Adipocyte (in vitro differentiated cells): ENCODE results near the gene ZFP36L2.
A peak's percentile ranks its signal among the peaks of the same experiment; 100 is the strongest.

Source experiments
- DNase-seq: peaks from one replicate; pipeline ENCODE4 v3.0.0-alpha.2; 2015; ENCODE audit warnings: low read depth
- H3K27me3 ChIP-seq: replicated peaks from 2 replicates; pipeline ENCODE4 v1.7.0; 2013; ENCODE audit warnings: mild to moderate bottlenecking, low read length, moderate library complexity; ENCODE audit not compliant: control insufficient read depth, insufficient read depth
- H3K36me3 ChIP-seq: 2 replicates; pipeline ENCODE4 v1.7.0; 2013; ENCODE audit warnings: low read length, mild to moderate bottlenecking, moderate library complexity; ENCODE audit not compliant: control insufficient read depth, insufficient read depth, severe bottlenecking
- H3K4me1 ChIP-seq: 2 replicates; pipeline ENCODE4 v1.7.0; 2013; ENCODE audit warnings: mild to moderate bottlenecking, low read length, moderate library complexity; ENCODE audit not compliant: control insufficient read depth, insufficient read depth
- H3K4me3 ChIP-seq: 2 replicates; pipeline ENCODE4 v1.7.0; 2013; ENCODE audit warnings: mild to moderate bottlenecking, low read length, moderate library complexity
- H3K9ac ChIP-seq: 2 replicates; pipeline ENCODE4 v1.7.0; 2013; ENCODE audit warnings: mild to moderate bottlenecking, low read length, moderate library complexity
- H3K9me3 ChIP-seq: 2 replicates; pipeline ENCODE4 v1.7.0; 2013; ENCODE audit warnings: mild to moderate bottlenecking, low read length, moderate library complexity; ENCODE audit not compliant: control insufficient read depth

Gene ZFP36L2

GRCh38 chr2:43216629-43217028 is 9.8 kb downstream of the ZFP36L2 start:
- H3K4me1 ChIP-seq, result peaks cover 37% of the 10 kb centered on the region

GRCh38 chr2:43215673-43216255 is 10.6 kb downstream of the ZFP36L2 start:
- Histone ChIP-seq H3K9ac (no peak overlapping the region), H3K4me1 (peaks cover 32% of the 10 kb centered on the region), H3K9me3 (no peaks in the 10 kb centered on the region), H3K27me3 (no peaks in the 10 kb centered on the region), H3K36me3 (no peaks in the 10 kb centered on the region), H3K4me3 (no peak overlapping the region)
- no peak for DNase-seq

More at GRCh38 chr2:43216629-43217028, 9.8 kb downstream of the ZFP36L2 start:
- Histone ChIP-seq H3K4me3 (no peak overlapping the region), H3K36me3 (no peaks in the 10 kb centered on the region), H3K27me3 (no peaks in the 10 kb centered on the region), H3K9ac (no peak overlapping the region), H3K9me3 (no peaks in the 10 kb centered on the region)
- no peak for DNase-seq

- Histone ChIP-seq H3K4me3 (no peak overlapping the region), H3K9ac (no peak overlapping the region), H3K4me1 (peaks cover 28% of the 10 kb centered on the region), H3K27me3 (no peaks in the 10 kb centered on the region), H3K36me3 (no peaks in the 10 kb centered on the region), H3K9me3 (no peaks in the 10 kb centered on the region)
- DNase-seq, result no peak
Measured at GRCh38 chr2:43214253-43214652, 12.2 kb downstream of the ZFP36L2 start.

- no peaks in the 10 kb centered on the region for H3K27me3 ChIP-seq
- no peak overlapping the region for H3K4me3 ChIP-seq
- H3K9ac ChIP-seq, result no peak overlapping the region
- H3K9me3 ChIP-seq, result no peaks in the 10 kb centered on the region
- DNase-seq, result no peak
- no peaks in the 10 kb centered on the region for H3K36me3 ChIP-seq
- H3K4me1 ChIP-seq, result peaks cover 15% of the 10 kb centered on the region
Measured at GRCh38 chr2:43212931-43213330, 13.5 kb downstream of the ZFP36L2 start.

GRCh38 chr2:43212216-43212835 is 14.1 kb downstream of the ZFP36L2 start:
- no peak for DNase-seq
- H3K9ac ChIP-seq, result no peak overlapping the region
- no peaks in the 10 kb centered on the region for H3K36me3 ChIP-seq
- no peaks in the 10 kb centered on the region for H3K9me3 ChIP-seq
- peaks cover 13% of the 10 kb centered on the region for H3K4me1 ChIP-seq
- H3K27me3 ChIP-seq, result no peaks in the 10 kb centered on the region
- no peak overlapping the region for H3K4me3 ChIP-seq

- no peaks in the 10 kb centered on the region for H3K27me3 ChIP-seq
- H3K4me1 ChIP-seq, result peaks cover 13% of the 10 kb centered on the region
- no peak overlapping the region for H3K4me3 ChIP-seq
- no peaks in the 10 kb centered on the region for H3K36me3 ChIP-seq
- no peak for DNase-seq
- no peaks in the 10 kb centered on the region for H3K9me3 ChIP-seq
- peak overlapping the region; percentile 45 for H3K9ac ChIP-seq
Measured at GRCh38 chr2:43210467-43211303, 15.7 kb downstream of the ZFP36L2 start.

GRCh38 chr2:43210125-43210466 is 16.3 kb downstream of the ZFP36L2 start:
- H3K9ac ChIP-seq, result no peak overlapping the region
- peaks cover 13% of the 10 kb centered on the region for H3K4me1 ChIP-seq
- no peaks in the 10 kb centered on the region for H3K36me3 ChIP-seq
- no peak overlapping the region for H3K4me3 ChIP-seq
- H3K27me3 ChIP-seq, result no peaks in the 10 kb centered on the region
- H3K9me3 ChIP-seq, result no peaks in the 10 kb centered on the region
- no peak for DNase-seq

- Histone ChIP-seq H3K9ac (no peak overlapping the region), H3K27me3 (no peaks in the 10 kb centered on the region), H3K4me3 (no peak overlapping the region), H3K36me3 (no peaks in the 10 kb centered on the region), H3K9me3 (no peaks in the 10 kb centered on the region), H3K4me1 (peaks cover 13% of the 10 kb centered on the region)
- DNase-seq, result no peak
Measured at GRCh38 chr2:43209204-43209717, 17.1 kb downstream of the ZFP36L2 start.

- H3K9me3 ChIP-seq, result no peaks in the 10 kb centered on the region
- H3K9ac ChIP-seq, result no peak overlapping the region
- no peaks in the 10 kb centered on the region for H3K27me3 ChIP-seq
- no peaks in the 10 kb centered on the region for H3K36me3 ChIP-seq
- H3K4me3 ChIP-seq, result no peak overlapping the region
- H3K4me1 ChIP-seq, result peaks cover 11% of the 10 kb centered on the region
- DNase-seq, result no peak
Measured at GRCh38 chr2:43207553-43208300, 18.7 kb downstream of the ZFP36L2 start.

- DNase-seq, result no peak
- no peaks in the 10 kb centered on the region for H3K36me3 ChIP-seq
- H3K4me3 ChIP-seq, result no peak overlapping the region
- H3K9me3 ChIP-seq, result no peaks in the 10 kb centered on the region
- H3K9ac ChIP-seq, result no peak overlapping the region
- no peaks in the 10 kb centered on the region for H3K27me3 ChIP-seq
- H3K4me1 ChIP-seq, result peaks cover 11% of the 10 kb centered on the region
Measured at GRCh38 chr2:43206602-43207001, 19.8 kb downstream of the ZFP36L2 start.

GRCh38 chr2:43203373-43203772 is 23.0 kb downstream of the ZFP36L2 start:
- Histone ChIP-seq H3K36me3 (no peaks in the 10 kb centered on the region), H3K4me3 (no peak overlapping the region), H3K4me1 (no peaks in the 10 kb centered on the region), H3K27me3 (no peaks in the 10 kb centered on the region), H3K9me3 (no peaks in the 10 kb centered on the region), H3K9ac (no peak overlapping the region)
- no peak for DNase-seq
